Measurements from ENCODE around the gene GREB1. TPM values are rescaled to one million over a fixed set of nuclear protein-coding genes. Genes with fewer than 3 reads are reported as not detected.

GREB1 gene
- total and polyA plus RNA-seq, 2 of the 13 experiments (the other 11 are each of a cell fraction or from before 2014, with no cell fraction given): 31.3 to 61.2 TPM

DNA sequence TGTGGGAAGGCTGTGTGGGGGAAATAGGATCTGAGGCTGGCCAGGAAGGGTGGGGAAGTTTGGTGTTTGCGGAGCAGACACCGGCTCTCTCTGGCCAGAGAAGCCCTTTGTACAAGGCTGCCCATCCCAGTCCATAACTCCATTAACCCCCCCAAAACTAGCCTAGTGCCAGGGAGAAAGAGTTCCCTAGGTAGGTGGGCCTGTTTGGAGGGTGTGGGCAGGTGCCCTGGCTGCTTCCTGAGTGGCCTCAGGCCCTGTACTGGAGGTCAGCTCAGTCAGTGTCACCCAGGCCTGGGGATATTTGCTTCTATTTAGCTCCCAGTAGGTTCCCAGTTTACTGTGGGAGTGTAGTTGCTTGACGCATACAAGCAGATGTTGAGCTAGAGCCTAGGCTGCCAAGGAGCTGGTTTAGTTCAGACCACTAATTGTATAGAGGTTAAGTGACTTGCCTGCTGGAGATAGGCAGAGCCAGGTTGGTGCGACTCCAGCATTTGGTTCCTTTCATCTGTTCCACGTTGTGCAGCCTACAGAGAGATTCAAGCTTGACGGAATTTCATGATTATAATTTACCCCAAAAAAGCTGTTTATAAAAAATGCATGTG is 2.9 kb upstream of the GREB1 start (continued):
- no peak for TF ChIP-seq HOXA7 (CRISPR knock-in tag; IDR thresholded peaks at IDR 0.05)
- TF ChIP-seq ADNP (CRISPR knock-in tag; IDR thresholded peaks at IDR 0.05): no peak
- no peak for TF ChIP-seq U2AF2 (IDR thresholded peaks at IDR 0.05; ENCODE audit: low read depth, low read length)
- TF ChIP-seq ZGPAT (CRISPR knock-in tag; IDR thresholded peaks at IDR 0.05): no peak
- TF ChIP-seq, protein P1, sequence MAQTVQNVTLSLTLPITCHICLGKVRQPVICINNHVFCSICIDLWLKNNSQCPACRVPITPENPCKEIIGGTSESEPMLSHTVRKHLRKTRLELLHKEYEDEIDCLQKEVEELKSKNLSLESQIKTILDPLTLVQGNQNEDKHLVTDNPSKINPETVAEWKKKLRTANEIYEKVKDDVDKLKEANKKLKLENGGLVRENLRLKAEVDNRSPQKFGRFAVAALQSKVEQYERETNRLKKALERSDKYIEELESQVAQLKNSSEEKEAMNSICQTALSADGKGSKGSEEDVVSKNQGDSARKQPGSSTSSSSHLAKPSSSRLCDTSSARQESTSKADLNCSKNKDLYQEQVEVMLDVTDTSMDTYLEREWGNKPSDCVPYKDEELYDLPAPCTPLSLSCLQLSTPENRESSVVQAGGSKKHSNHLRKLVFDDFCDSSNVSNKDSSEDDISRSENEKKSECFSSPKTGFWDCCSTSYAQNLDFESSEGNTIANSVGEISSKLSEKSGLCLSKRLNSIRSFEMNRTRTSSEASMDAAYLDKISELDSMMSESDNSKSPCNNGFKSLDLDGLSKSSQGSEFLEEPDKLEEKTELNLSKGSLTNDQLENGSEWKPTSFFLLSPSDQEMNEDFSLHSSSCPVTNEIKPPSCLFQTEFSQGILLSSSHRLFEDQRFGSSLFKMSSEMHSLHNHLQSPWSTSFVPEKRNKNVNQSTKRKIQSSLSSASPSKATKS (CRISPR knock-in tag; IDR thresholded peaks at IDR 0.05): no peak
- TF ChIP-seq, protein P2, sequence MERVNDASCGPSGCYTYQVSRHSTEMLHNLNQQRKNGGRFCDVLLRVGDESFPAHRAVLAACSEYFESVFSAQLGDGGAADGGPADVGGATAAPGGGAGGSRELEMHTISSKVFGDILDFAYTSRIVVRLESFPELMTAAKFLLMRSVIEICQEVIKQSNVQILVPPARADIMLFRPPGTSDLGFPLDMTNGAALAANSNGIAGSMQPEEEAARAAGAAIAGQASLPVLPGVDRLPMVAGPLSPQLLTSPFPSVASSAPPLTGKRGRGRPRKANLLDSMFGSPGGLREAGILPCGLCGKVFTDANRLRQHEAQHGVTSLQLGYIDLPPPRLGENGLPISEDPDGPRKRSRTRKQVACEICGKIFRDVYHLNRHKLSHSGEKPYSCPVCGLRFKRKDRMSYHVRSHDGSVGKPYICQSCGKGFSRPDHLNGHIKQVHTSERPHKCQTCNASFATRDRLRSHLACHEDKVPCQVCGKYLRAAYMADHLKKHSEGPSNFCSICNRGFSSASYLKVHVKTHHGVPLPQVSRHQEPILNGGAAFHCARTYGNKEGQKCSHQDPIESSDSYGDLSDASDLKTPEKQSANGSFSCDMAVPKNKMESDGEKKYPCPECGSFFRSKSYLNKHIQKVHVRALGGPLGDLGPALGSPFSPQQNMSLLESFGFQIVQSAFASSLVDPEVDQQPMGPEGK (CRISPR knock-in tag; IDR thresholded peaks at IDR 0.05): peak; percentile 43; the same call in 1 of the 2 replicates
- no peak for TF ChIP-seq HDAC2 (CRISPR knock-in tag; IDR thresholded peaks at IDR 0.05)
- TF ChIP-seq NR3C1 (CRISPR knock-in tag; IDR thresholded peaks at IDR 0.05): no peak
- TF ChIP-seq, protein P3, sequence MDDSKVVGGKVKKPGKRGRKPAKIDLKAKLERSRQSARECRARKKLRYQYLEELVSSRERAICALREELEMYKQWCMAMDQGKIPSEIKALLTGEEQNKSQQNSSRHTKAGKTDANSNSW (CRISPR knock-in tag; IDR thresholded peaks at IDR 0.05; ENCODE audit: borderline replicate concordance): no peak
- peak; percentile 57; the same call in 1 of the 2 replicates for TF ChIP-seq ZNF605 (CRISPR knock-in tag; IDR thresholded peaks at IDR 0.05)
- TF ChIP-seq EED (CRISPR knock-in tag; IDR thresholded peaks at IDR 0.05): no peak
- TF ChIP-seq DZIP1 (CRISPR knock-in tag; IDR thresholded peaks at IDR 0.05): no peak
- TF ChIP-seq RARG (CRISPR knock-in tag; IDR thresholded peaks at IDR 0.05; ENCODE audit: low read depth): no peak
- TF ChIP-seq HNF1B (CRISPR knock-in tag; IDR thresholded peaks at IDR 0.05): 0 out of 2 replicates have a peak, but pooled peaks have one; percentile 22
- TF ChIP-seq ZNF550 (CRISPR knock-in tag; IDR thresholded peaks at IDR 0.05; ENCODE audit: borderline replicate concordance): peak; percentile 80; the same call in 1 of the 2 replicates
- TF ChIP-seq ZNF644 (CRISPR knock-in tag; IDR thresholded peaks at IDR 0.05; ENCODE audit: low read depth): no peak
- no peak for TF ChIP-seq RAD21 (CRISPR knock-in tag; IDR thresholded peaks at IDR 0.05)
- TF ChIP-seq DNMT1 (CRISPR knock-in tag; IDR thresholded peaks at IDR 0.05): no peak
- TF ChIP-seq KLF6 (CRISPR knock-in tag; IDR thresholded peaks at IDR 0.05): no peak
- peak; percentile 18; the same call in 1 of the 2 replicates for TF ChIP-seq ZFY (CRISPR knock-in tag; IDR thresholded peaks at IDR 0.05)
- TF ChIP-seq ZNF329 (CRISPR knock-in tag; IDR thresholded peaks at IDR 0.05; ENCODE audit: low read depth): no peak

All from HepG2 (cell line).